NCI-H2107 treated with DMSO at 0.1 percent for 48 hours (cell line): ENCODE data around the gene KCNJ11.
"Not testable (repeated sequence)": the region's sequence is repeated elsewhere in the genome, so short reads cannot be mapped to it uniquely, and the experiment has no call there.

ENCODE experiments used
- DNase-seq: peaks from one replicate; lab custom pipeline; 2025; ENCODE audit not compliant: unreplicated experiment; lab: John Stamatoyannopoulos, UW

KCNJ11 gene

GRCh38 chr11:17388609-17389210 lies at the start of gene KCNJ11:
TSS of gene KCNJ11 (minus strand) at chr11:17388659. CDS start at chr11:17388091, 568 bp downstream.
- no peak for DNase-seq

- DNase-seq: no peak
These were observed 48.9 kb upstream of the KCNJ11 start for GRCh38 chr11:17437366-17437765.

GRCh38 chr11:17434108-17434507 lies 45.6 kb upstream of the KCNJ11 start:
- no peak for DNase-seq

GRCh38 chr11:17432002-17432401 lies 43.5 kb upstream of the KCNJ11 start:
- peak; percentile 23 for DNase-seq

GRCh38 chr11:17431139-17431538 lies 42.7 kb upstream of the KCNJ11 start:
- DNase-seq: peak; percentile 43

GRCh38 chr11:17430616-17431015 lies 42.2 kb upstream of the KCNJ11 start:
- DNase-seq: no peak

GRCh38 chr11:17428925-17429324 lies 40.5 kb upstream of the KCNJ11 start:
- no peak for DNase-seq

- DNase-seq: no peak
These were observed 39.8 kb upstream of the KCNJ11 start for GRCh38 chr11:17428261-17428660.

GRCh38 chr11:17426233-17426632 lies 37.8 kb upstream of the KCNJ11 start:
- not testable (repeated sequence) for DNase-seq

GRCh38 chr11:17423533-17424310 lies 35.3 kb upstream of the KCNJ11 start:
- no peak for DNase-seq

- no peak for DNase-seq
These were observed 33.3 kb upstream of the KCNJ11 start for GRCh38 chr11:17421781-17422180.

- DNase-seq: no peak
These were observed 30.1 kb upstream of the KCNJ11 start for GRCh38 chr11:17418444-17419081.

GRCh38 chr11:17416492-17416891 lies 28.0 kb upstream of the KCNJ11 start:
- DNase-seq: no peak

- no peak for DNase-seq
These were observed 27.2 kb upstream of the KCNJ11 start for GRCh38 chr11:17415523-17416104.

GRCh38 chr11:17414992-17415391 lies 26.5 kb upstream of the KCNJ11 start:
- no peak for DNase-seq

- peak; percentile 61 for DNase-seq
These were observed 25.9 kb upstream of the KCNJ11 start for GRCh38 chr11:17414317-17414737.

- no peak for DNase-seq
These were observed 25.2 kb upstream of the KCNJ11 start for GRCh38 chr11:17413414-17414316.

GRCh38 chr11:17412488-17413180 lies 24.2 kb upstream of the KCNJ11 start:
- no peak for DNase-seq

GRCh38 chr11:17411418-17411817 lies 23.0 kb upstream of the KCNJ11 start:
- no peak for DNase-seq
